LNCAP (cell line): Measurements from ENCODE around the gene FBLN5.

Experiments used
- TF ChIP-seq, protein P1 (sequence below): fragments of 450-650 bp; IDR thresholded peaks from 2 replicates; pipeline ENCODE4 v1.5.1; 2017; ENCODE audit warnings: mild to moderate bottlenecking

Gene FBLN5

DNA sequence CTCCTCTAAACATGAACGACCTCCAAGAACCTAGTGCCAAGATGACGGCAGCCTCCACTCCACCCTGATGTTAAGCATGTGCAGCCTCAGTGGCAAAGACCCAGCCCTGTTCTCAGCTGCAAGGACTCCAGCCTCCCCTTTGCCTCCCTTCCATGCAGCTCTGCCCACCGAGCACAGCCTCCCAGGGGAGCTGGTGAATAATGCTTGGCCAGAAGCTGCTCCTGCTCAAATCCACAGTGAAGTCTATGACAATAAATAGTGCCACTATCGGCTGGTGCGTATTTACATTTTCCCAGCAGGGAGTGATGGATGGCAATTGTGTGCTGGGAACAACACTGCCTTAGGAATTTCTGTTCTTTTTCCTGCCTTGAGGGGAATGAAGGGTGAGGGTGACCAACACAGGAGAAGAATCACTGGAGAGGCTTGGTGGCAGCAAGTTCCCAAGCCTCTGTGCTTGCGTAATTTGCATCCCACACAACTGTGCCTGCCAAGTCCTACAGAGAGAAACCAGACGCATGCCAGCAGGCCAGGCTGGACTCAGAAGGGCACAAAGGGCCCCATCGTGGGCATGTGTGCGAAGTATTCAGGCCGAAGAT, 50.3 kb downstream of the FBLN5 start:
- TF ChIP-seq, protein P1, sequence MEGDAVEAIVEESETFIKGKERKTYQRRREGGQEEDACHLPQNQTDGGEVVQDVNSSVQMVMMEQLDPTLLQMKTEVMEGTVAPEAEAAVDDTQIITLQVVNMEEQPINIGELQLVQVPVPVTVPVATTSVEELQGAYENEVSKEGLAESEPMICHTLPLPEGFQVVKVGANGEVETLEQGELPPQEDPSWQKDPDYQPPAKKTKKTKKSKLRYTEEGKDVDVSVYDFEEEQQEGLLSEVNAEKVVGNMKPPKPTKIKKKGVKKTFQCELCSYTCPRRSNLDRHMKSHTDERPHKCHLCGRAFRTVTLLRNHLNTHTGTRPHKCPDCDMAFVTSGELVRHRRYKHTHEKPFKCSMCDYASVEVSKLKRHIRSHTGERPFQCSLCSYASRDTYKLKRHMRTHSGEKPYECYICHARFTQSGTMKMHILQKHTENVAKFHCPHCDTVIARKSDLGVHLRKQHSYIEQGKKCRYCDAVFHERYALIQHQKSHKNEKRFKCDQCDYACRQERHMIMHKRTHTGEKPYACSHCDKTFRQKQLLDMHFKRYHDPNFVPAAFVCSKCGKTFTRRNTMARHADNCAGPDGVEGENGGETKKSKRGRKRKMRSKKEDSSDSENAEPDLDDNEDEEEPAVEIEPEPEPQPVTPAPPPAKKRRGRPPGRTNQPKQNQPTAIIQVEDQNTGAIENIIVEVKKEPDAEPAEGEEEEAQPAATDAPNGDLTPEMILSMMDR: no peak

DNA sequence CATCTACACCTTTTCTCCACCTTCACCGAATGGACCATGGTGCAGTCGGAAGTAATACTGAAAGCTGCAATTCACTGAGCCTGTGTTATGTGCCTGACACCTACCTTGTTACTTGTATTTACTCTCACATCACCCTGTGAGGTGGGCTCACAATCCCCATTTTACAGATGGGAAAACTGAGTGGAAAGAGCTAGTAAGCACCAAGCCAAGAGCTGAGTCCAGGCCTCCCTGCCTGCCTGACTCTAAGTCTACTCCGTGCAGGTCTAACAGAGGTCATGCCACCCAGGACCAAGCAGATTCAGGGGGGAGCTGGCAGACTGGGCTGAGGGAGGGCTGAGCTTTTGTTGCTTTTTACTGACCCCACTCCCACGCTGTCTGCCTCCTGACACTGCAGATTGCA, 51.1 kb downstream of the FBLN5 start:
- TF ChIP-seq, protein P1: no peak

DNA sequence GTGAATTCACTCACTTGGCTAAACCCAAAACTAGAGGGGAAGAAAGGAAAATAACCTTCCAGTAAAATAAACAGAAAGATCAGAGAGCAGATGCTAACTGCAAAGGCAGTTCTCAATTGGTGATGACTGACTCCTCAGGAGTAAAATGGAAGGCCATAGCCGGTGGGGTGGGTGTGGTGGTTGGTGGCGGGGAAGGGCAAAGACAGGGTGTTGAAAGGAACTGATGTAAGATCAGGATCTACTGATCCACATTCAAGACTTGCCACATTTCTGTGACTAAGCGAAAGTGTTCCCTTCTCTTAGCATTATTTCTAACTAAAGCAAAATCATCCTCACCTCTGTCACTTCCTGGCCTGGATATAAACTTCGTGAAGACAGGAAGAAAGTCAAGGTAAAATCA, 53.8 kb downstream of the FBLN5 start:
- TF ChIP-seq, protein P1: no peak

DNA sequence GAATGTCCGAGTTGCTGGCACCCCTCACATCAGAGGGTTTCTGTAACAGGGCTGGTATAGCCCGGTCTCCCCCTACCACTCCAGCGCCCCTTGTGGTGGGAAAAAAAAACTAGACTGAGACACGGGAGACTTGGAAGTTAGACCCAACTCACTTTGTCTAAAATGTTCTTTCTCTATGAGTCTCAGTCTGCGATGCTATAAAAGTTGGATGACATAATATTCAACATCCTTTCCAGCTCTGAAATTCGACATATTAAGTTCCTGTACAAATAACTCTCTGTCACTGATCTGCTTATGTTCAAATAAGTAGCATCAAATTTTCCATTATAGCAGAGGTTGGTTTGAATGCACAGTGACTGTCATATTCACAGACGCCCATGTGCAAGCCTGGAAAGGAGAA, 54.5 kb downstream of the FBLN5 start:
- TF ChIP-seq, protein P1: peak; percentile 63

DNA sequence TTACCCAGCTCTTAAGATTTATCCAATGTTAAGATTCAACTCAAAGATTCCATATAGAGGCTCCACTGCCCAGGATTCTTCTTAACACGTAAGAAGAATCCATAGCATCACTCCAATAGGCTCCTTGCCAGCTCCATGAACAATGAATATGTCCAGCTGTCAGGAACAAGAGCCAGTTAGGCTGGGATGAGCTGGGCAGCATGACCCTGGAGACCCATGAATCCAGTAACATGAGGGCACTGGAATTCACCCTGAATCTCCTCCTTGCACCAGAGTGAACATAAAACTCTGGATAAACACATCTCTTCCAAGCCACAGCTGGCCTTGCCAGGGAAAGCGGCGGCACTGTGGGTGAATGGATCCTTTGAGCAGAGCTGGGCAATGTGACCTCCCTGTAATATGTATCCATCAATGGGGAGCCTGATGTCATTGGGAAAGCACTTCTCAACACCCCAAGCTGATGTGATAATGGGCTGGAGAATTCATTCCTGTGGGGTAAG, 55.7 kb downstream of the FBLN5 start:
- TF ChIP-seq, protein P1: no peak

DNA sequence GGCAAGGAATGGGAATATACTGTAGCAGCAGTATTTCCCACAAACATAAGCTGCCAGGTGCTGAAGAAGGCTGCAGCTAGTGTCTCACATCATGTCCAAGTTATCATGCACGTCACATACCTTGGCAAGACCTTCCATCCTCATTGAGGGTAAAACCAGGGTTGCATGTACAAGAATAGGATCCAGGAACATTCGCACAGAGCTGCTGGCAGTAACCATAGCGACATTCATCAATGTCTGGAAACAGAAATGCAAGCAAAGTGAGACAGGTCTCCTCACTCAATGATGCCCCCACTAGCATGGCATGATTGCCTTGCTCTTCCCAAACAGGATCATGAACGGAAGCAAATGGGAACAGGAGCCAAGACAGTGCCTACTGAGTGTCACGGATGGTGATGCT, 56.4 kb downstream of the FBLN5 start:
- TF ChIP-seq, protein P1: no peak

DNA sequence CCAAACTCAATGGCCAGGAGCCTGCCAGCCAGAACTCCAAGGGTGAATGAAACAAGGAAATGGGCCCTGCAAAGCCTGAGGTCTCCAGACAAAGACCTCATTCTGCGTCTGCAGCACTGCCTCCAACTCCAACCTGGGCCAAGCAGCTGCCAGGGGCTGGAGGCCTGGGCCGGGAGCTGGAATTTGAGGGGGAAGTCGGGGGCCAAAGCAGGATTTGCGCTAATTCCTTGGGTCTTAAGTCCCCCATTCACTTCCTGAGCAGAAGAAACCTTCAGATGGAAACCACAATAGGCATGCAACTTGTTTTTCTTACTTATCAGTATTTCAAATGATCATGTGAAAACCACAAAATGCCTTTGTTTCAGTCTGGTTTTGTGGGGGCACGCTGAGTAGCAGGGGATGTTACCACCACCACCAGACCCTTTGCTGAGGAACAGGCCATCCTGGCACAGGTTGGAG, 57.2 kb downstream of the FBLN5 start:
- TF ChIP-seq, protein P1: no peak
